RKO (cell line): ENCODE data around the gene NRG4.
"Not testable (repeated sequence)": the region's sequence is repeated elsewhere in the genome, so short reads cannot be mapped to it uniquely, and the experiment has no call there.

Source experiments
- DNase-seq: peaks from one replicate; pipeline ENCODE4 v3.0.0-alpha.2; 2016; ENCODE audit warnings: low spot score

NRG4 gene

DNA sequence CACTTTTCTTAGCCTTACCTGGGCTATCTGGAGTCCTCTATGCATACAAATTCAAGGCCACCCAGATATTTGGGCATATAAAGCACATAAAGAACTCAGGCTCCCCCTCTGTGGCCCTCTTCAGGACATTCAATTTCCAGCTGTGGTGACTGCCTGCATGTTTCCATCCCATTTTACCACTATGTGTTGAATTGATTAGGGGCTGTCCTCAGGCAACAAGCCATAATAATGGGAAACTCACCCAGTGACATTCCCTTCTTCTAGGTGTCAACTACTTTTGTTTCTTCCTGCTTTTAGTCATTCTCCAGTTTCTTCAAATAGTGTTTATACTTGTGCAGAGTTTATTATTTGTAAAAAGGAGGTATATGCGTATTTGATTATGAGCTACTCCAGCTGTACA is 18.0 kb downstream of the NRG4 start:
- DNase-seq, result no peak

DNA sequence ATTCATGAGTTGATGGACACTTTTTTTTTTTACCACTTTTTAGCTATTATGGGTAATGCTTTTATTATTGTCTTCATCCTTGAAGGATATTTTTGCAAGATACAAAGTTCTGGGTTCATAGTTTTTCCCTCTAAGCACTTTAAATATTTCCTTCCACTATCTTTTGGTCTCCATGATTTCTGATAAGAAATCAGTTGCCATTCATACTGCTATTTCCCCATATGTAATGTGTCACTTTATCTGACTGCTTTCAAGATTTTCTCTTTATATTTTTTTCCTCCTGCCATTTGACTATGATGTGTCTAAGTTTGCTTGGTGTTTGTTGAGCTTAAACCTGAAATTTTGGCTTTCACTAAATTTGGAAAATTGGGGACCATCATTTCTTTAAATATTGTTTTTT is 19.3 kb downstream of the NRG4 start:
- DNase-seq, result no peak

DNA sequence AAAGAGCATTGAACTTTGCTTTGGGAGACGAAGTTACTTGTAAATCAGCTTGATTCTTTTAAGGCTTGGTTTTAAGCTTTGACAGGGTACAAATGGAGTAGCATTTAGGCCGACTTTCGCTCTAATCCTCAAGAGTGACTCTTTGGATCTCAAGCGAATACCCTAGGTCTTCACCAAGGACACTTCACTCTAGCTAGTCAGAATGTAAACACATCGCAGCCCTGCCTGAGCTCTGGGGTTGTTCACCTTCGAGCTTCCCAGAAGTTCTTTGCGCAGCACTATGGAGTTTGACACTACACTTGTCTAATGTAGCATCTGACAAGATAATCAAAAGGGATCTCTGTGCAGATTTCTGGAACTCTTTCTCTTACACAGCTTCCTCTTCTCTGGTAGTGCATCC is 22.3 kb downstream of the NRG4 start:
- DNase-seq, result no peak

DNA sequence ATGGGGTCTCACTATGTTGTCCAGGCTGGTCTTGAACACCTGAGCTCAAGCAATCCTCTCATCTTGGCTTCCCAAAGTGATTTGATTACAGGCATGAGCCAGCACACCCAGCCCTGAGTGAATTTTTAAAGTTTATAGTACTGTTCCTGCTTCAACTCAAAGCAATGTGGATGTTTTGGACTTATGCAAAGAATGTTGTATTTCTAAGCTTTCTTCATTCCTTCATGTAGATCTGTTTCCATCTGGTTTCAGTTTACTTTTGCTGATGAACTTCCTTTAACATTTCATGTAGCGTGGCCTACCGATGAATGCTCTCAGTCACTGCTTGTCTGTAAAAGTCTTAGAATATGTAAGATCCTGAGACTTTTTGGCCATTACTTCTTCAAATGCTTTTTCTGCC is 23.2 kb downstream of the NRG4 start:
- DNase-seq, result no peak

DNA sequence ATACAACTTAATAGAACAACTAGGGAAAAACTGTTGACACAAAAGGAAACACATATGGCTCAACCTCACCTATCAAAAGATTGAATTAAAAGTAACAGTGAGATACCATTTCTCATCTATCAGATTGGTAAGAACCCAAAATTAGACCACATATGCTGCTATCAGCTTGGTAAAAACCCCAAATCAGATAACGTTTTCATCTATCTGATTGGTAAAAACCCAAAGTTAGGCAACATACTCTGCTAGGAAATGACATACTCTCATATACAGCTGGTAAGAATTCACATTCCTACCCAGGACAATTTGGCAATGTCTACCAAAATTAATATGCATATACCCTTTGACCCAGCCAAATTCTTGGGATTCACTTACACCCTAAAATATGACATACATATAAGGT is 26.3 kb downstream of the NRG4 start:
- no peak for DNase-seq

DNA sequence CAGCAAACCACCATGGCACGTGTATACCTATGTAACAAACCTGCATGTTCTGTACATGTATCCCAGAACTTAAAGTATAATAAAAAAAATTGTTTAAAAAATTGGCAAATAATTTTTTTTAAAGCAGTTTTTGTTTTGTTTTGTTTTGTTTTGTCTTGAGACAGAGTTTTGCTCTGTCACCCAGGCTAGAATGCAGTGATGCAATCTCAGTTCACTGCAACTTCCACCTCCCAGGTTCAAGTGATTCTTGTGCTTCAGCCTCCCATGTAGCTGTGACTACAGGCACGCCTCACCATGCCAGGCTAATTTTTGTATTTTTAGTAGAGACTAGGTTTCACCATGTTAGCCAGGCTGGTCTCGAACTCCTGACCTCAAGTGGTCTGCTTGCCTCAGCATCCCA is 27.5 kb downstream of the NRG4 start:
- DNase-seq, result not testable (repeated sequence)

DNA sequence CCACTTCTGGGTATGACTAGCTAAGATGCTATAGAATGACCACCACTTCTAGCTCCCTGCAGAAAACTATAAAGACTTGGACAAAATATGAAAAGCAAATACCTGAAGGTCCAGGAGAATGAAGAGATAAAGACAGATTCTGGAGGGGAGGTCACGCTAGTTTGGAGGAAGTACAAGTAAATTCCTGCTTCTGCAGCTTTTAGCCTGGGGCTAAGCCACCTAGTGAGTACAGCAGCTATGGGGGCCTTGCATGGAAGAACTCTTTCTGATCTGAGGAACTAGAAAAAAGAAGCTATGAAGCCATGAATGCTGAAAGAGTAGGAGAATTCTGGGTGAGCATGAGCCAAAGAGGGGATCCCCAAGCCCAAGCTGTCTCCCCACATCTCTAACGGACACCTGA is 29.8 kb downstream of the NRG4 start:
- DNase-seq, result no peak

DNA sequence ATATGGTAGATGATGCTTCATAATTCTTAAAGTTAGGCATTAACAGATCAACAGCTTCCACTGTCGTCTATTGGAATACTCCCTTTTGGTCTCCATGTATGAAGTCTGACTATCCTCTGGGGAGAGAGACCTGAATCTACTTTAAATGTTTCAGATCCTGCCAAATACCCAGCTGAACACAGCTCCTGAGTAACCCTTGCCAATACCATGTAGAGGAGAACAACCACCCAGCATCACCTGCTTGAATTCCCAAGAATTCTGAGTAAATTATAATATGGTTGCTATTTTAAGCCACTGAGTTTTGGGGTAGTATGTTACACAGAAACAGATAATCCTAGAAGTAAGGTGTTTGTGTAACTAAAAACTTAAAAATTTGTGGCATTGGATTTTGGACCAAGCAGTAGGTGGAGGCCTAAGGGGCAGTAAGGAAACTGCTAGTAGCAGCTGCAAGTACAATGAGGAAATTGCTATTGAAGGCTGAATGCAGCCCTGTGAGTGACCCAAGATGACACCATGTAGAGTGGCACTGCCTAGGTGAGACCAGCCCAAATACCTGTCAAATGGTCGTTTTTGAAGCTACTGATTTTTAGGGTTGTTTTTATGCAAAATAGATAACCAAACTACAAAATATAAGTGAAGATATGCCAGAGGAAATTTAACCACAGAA is 30.9 kb downstream of the NRG4 start:
- DNase-seq, result no peak

DNA sequence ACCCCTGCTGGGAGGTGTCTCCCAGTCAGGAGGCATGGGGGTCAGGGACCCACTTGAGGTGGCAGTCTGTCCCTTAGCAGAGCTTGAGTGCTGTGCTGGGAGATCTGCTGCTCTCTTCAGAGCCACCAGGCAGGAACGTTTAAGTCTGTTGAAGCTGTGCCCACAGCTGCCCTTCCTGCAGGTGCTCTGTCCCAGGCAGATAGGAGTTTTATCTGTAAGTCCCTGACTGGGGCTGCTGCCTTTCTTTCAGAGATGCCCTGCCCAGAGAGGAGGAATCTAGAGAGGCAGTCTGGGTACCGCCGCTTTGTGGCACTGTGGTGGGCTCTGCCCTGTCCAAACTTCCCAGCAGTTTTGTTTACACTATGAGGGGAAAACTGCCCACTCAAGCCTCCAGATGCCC is 35.5 kb downstream of the NRG4 start:
- not testable (repeated sequence) for DNase-seq

DNA sequence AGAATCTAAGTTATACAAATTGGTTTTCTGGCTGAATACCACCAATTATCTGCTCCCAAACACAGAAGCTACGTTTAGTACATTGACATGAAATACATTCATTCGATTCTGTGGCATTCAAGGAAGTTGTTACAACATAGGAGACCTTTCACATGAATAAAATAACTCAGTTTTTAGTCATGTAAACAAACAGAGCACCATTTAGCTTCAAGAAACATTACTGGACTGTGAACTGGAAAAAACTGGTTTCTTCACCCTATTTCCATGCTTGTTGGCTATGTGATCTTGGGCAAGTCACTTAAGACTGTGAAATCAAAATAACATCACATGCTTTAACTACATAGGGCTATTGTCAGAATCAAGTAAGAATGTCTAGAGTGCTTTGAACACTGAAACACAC is 46.2 kb downstream of the NRG4 start:
- DNase-seq, result no peak

DNA sequence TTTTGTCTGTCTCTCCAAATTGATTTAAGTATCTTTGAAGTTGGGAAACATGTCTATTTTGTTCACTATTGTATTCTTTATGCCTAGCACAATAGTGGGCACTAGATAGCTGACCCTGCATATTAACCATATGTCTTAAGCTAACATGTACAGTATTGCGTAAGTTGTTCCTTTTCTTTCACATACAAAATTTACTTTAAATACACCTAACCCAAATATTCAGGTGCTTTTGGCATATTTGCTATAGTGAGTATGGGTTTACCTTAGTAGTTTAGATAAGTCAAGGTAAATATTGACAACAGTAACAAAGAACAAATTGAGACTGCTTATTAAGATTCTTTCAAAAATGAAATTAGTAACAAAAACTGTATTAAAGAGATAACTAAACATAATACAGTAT is 50.9 kb downstream of the NRG4 start:
- no peak for DNase-seq

DNA sequence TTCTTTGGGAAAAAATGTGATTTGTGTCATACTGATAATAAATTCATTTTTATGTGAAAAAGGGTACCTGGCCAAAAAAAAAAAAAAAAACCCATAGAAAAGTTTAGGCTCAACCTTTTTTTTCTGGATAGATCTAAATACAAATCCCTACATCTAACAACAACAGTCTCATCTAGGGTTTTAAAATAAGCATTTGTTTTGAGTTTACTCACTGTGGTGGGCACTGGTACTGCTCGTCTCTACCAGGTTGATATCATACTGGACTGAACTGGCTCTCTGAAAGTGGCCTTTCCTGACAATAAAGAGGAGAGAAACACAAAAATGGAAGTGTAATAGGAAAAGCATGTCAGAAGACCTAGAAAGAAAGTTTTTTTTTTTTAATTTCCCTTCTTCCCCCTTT is 56.5 kb downstream of the NRG4 start:
- DNase-seq, result no peak

DNA sequence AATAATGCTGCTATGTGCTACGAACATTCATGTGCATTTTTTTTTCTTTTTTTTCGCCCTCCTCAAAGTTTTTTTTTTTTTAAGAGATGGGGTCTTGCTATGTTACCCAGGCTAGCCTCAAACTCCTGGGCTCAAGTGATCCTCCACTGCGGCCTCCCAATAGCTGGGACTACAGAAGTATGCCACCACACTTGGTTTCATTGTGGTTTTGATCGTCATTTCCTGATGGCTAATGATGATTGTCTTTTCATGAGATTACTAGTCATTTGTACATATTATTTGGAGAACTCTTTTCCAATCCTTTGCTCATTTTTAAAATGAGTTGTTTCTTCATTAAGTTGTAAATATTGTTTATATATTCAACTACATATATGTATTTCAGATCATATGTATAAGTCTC is 59.7 kb downstream of the NRG4 start:
- no peak for DNase-seq

DNA sequence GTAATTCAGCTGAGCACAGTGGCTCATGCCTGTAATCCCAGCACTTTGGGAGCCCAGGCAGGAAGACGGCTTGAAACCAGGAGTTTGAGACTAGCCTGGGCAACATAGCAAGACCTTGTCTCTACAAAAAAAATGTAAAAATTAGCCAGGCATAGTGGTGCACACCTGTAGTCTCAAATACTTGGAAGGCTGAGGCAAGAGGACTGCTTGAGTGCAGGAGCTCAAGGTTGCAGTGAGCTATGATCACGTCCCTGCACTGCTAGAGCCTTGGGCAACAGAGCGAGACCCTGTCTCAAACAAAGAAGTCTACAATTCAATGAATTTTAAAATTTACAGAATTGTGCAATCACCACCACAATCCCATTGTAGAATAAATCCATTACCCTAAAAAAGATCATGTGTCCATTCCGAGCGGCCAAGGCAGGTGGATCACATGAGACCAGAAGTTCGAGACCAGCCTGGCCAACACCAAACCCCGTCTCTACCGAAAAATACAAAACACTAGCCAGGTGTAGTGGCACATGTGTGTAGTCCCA is 63.4 kb downstream of the NRG4 start:
- DNase-seq, result no peak

DNA sequence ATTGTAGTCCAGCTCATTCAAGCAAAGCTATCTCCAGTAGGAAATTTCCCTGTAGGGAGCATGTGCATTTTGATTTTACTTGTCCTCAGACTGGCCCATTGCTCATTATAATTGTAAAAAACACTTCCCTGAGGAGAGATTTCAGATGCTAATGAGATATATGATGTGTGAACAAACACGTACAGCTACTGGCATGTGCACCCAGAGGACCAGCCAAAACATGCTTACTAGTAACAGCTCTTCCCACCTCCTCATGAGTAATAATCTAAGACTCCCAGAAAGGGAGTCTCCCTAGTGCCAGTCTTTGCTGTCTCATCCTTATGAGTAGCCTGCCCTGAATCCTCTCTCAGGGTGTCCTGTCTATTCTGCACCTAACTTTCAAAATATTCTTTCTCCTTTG is 65.1 kb downstream of the NRG4 start:
- DNase-seq, result peak; percentile 87

DNA sequence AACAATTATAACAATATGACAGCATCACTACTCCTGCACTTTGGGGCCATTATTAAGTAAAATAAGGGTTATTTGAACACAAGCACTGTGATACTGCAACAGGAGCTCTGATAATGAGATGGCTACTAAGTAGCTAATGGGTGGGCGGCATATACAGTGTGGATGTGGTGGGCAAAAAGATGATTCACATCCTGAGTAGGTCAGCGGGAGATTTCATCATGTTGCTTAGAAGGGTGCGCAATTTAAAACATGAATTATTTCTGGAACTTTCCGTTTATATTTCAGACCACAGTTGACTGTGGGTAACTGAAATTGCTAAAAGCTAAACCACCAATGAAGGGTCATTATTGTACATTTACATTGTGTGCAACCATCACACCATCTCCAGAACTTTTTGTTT is 66.3 kb downstream of the NRG4 start:
- no peak for DNase-seq

DNA sequence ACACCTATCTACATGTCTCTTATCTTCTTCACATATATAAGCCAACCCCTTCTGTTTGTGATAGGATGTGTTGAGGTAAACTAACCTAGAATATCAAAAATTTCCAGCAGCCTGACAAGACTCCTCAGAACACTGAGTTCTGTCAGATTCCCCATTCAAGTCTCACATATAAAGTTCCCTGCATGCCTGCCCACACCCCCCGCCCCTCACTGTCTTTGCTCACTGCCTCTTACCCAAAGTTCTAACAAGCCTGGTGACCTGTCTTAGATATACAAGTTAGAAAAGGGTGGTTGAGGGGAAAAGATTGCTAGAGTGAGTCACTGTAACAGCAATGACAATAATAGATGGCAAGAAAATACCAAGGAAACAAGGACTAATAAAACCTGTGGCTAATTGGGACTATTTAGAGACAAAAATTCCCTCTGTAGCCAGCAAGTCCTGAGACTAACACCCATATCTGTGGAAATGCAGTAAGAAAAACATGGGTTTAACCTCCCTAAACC is 68.5 kb downstream of the NRG4 start:
- no peak for DNase-seq

DNA sequence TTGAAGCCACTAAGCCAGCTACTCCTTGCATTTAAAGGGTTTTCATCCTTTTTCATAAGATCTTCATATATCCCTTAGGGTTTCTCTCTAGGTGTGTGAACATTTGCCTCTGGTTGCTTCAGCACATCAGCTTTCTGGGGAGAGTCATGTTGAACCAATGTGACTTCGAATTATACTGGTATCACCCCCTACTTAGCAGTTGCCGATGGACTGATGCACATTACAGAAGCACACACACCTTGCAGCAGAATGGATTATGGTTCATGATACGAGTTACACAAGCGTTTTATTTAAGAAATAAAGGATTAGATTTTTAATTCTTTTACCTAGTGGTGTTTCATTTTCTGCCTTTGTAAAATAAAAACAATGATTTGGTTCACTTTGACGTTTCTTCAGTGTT is 69.0 kb downstream of the NRG4 start:
- no peak for DNase-seq

DNA sequence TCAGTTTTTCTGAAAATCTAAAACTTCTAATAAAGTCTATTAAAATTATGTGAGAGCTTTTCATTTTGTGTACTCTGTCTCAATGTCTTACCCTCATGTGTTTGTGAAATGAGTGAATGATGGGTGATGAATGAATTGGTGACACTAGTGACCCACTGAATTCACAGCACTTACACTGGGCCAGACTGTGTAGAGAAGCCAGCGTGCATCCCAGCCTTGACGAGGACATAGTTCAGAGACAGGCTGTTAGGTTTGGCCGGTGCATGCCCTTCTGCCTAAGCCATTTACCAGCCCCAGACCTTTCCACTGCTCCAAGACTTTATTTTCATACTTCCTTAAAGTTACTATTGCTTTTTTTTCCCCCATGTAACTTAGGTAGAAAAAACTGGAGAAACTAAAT is 69.8 kb downstream of the NRG4 start:
- no peak for DNase-seq

DNA sequence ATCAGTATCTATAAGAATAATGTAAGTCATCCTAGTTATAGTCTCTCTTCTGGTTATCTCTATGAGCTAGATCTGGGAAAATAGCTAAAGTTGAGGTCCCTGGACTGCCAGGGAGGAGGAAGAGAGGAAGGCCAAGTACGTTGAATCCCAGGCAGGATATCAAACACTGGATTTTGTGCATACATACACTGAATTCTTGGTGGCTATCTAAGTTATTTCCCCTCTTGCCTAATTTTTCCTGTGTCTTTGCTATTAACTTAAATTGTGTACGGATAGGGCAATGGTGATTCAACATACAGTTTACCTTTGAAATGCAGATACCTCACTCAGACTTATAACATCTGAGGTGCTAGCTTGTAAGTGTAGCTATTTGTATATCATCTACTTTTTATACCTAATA is 81.4 kb downstream of the NRG4 start:
- no peak for DNase-seq

DNA sequence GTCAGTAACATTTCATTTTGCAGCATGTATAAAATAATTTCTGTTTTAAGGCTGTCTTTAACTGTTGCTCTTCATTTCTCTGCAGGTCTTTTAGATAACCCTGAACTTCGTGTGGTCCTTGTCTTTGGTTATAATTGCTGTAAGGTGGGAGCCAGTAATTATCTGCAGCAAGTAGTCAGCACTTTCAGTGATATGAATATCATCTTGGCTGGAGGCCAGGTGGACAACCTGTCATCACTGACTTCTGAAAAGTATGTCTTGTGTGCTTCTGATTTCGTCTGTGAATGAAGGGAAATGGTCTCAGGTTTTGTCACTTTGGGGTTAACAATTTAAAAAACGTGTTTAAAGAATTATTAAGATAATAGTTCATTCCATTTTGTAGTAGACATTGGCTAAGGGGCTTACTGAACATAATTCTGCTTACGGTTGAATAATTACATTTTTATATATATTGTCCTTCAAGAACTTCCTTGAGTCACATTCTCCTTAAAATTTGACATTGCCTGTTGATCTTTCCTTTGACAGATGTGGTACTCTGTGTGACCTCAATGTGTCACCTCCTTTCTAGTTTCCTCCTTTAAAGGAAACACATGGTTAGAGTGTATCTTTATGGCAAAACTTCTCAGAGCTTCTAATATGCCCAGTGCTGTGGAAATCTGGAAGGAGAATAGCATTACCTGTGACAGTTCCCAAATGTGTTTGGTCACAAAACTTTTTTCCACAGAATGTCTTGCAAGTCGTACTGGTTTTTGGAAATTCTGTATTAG is 82.2 kb downstream of the NRG4 start:
- no peak for DNase-seq

DNA sequence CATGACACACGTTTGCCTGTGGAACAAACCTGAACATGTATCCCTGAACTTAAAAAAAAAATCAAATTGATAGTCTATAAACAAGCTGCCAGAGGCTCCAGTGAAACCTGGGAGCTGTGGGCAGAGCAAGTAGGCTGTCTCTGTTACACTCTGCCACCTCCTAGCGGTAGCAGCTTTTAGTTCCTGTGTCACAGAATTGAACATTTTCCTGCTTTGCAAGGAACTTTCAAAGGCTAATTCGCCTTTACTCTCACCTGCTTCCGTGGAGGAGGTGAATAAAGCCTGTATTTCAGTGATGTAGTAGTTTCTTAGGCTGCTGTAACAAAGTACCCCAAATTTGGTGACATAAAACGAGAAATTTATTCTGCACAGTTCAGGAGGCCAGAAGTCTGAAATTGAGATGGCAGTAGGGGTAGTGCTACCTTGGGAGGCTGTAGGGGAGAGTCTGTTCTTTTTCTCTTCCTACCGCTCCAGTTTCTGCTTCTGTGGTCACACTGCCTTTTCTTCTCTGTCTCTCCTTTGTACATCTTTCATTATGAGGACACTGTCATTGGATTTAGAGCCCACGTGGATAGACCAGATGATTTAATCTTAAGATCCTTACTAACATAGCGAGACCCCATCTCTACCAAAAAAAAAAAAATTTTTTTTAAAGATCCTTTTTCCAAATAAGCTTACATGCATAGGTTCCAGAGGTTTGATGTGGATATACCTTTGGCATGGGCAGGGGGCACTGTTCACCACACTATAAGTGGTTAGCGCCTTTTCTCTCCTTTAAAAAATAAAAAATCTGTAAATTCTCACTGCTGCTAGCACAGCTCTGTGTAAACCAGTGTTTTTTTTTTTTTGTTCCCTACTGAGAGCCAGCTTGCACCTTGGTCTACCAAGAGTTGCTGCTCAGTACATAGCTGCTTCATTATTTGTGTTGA is 83.3 kb downstream of the NRG4 start:
- no peak for DNase-seq
